ENCODE measurements around the gene NPRL2.

- TF ChIP-seq CTCF (IDR thresholded peaks at IDR 0.05; ENCODE audit: control extremely low read depth in 1 of 3, insufficient read depth in 1 of 3, low read depth in 1 of 3, low read length in 3 of 3) = no peak; a peak in 1 of 4 replicates
- TF ChIP-seq SAP30 (IDR thresholded peaks at IDR 0.05; ENCODE audit: insufficient read depth, insufficient replicate concordance, low read length) = no peak
- TF ChIP-seq SIN3A (conservative IDR thresholded peaks at IDR 0.05 in 1 of 2, IDR thresholded peaks at IDR 0.05 in 1 of 2; ENCODE audit: low read depth in 1 of 2, low read length in 2 of 2) = peak in 1 of 2 experiments; percentile 90; a peak in 2 of 4 replicates
- no peak for TF ChIP-seq POLR2A (IDR thresholded peaks at IDR 0.05; ENCODE audit: control extremely low read depth in 1 of 2, low read depth in 2 of 2, low read length in 2 of 2)
- 0 out of 2 replicates have a peak, but pooled peaks have one; percentile 25 for TF ChIP-seq TAF1 (IDR thresholded peaks at IDR 0.05; ENCODE audit: low read depth, low read length)
- no peak for TF ChIP-seq RNF2 (IDR thresholded peaks at IDR 0.05; ENCODE audit: borderline replicate concordance, low read depth, low read length, missing control alignments, poor library complexity, severe bottlenecking)
- TF ChIP-seq CREB1 (IDR thresholded peaks at IDR 0.05) = no peak
- TF ChIP-seq GTF2F1 (IDR thresholded peaks at IDR 0.05; ENCODE audit: borderline replicate concordance, low read depth, low read length) = no peak
- TF ChIP-seq EZH2 (IDR thresholded peaks at IDR 0.05; ENCODE audit: low read depth, low read length, severe bottlenecking) = no peak
- no peak for TF ChIP-seq HDAC2 (IDR thresholded peaks at IDR 0.05; ENCODE audit: borderline replicate concordance in 1 of 2, low read depth in 2 of 2, low read length in 2 of 2)
These were observed 4.9 kb downstream of the NPRL2 start, which contains the start of gene ZMYND10 for GRCh38 chr3:50345586-50346234.

Measured in H1 (cell line).